Measurements from ENCODE around the gene MDN1. TPM values are rescaled to one million over a fixed set of nuclear protein-coding genes. Genes with fewer than 3 reads are reported as not detected.

The MDN1 gene
- total and polyA plus RNA-seq, 2 of the 13 experiments (the other 11 are each of a cell fraction or from before 2014, with no cell fraction given) = 18.8 to 52.9 TPM

DNA sequence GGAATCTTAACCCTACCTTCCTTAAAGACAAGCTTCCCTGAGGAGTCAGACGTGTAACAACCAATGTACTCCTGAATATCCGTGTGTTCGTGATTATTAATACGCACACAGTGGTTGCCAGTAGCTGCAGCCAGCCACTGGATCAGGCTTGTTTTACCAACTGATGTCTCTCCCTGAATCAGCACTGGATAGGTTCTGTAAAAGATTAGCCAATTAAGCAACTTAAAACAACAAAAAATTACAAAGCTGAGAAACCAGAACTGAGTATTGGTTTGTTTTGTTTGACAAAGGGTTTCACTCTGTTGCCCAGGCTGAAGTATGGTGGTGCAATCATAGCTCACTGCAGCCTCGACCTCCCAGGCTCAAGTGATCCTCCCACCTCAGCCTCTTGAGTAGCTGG, 69.3 kb downstream of the MDN1 start (continued):
- TF ChIP-seq NONO (IDR thresholded peaks at IDR 0.05) (no peak), NONO (CRISPR knock-in tag; conservative IDR thresholded peaks at IDR 0.05) (no peak), ZNF678 (CRISPR knock-in tag; IDR thresholded peaks at IDR 0.05) (no peak), NFRKB (IDR thresholded peaks at IDR 0.05) (no peak), ZNF784 (CRISPR knock-in tag; IDR thresholded peaks at IDR 0.05; ENCODE audit: borderline replicate concordance) (no peak), CREB1 (IDR thresholded peaks at IDR 0.05) (no peak), CREB1 (CRISPR knock-in tag; IDR thresholded peaks at IDR 0.05) (no peak)
- TF ChIP-seq, protein P1, sequence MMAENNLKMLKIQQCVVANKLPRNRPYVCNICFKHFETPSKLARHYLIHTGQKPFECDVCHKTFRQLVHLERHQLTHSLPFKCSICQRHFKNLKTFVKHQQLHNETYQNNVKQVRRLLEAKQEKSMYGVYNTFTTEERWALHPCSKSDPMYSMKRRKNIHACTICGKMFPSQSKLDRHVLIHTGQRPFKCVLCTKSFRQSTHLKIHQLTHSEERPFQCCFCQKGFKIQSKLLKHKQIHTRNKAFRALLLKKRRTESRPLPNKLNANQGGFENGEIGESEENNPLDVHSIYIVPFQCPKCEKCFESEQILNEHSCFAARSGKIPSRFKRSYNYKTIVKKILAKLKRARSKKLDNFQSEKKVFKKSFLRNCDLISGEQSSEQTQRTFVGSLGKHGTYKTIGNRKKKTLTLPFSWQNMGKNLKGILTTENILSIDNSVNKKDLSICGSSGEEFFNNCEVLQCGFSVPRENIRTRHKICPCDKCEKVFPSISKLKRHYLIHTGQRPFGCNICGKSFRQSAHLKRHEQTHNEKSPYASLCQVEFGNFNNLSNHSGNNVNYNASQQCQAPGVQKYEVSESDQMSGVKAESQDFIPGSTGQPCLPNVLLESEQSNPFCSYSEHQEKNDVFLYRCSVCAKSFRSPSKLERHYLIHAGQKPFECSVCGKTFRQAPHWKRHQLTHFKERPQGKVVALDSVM (CRISPR knock-in tag; IDR thresholded peaks at IDR 0.05) = no peak

GRCh38 chr6:89749918-89750317, 69.7 kb downstream of the MDN1 start:
- POLR2A ChIA-PET = no interaction called here
- Histone ChIP-seq H3K4me2 (ENCODE audit: low read depth, low read length) (no peak overlapping the region), H3K9ac (ENCODE audit: insufficient read depth, low read depth, low read length) (no peak overlapping the region), H3K9me3 (ENCODE audit: low read length) (no peaks in the 10 kb centered on the region), H3K79me2 (ENCODE audit: insufficient read depth, low read length) (no peaks in the 10 kb centered on the region), H3K4me1 (ENCODE audit: insufficient read depth, low read length) (no peaks in the 10 kb centered on the region), H3K27ac (ENCODE audit: extremely low read length, insufficient read depth, low read length) (no peak overlapping the region), H3K27me3 (ENCODE audit: control insufficient read depth in 1 of 2, insufficient read depth in 2 of 2, low read length in 2 of 2) (no peaks in the 10 kb centered on the region; a peak in 1 of 5 replicates), H4K20me1 (ENCODE audit: insufficient read depth, low read length) (no peaks in the 10 kb centered on the region; the same call in 1 of the 2 replicates), H2AFZ (ENCODE audit: low read length) (no peak overlapping the region), H3K36me3 (replicated peaks in 1 of 2; ENCODE audit: control insufficient read depth in 1 of 2, insufficient read depth in 2 of 2, low read length in 2 of 2) (peaks cover 24 to 76% of the 10 kb centered on the region in 2 experiments), H3K4me3 (replicated peaks in 1 of 3; ENCODE audit: insufficient read depth in 1 of 3, low read depth in 2 of 3, low read length in 3 of 3) (no peak overlapping the region)
- CTCF ChIA-PET (ENCODE audit: low intra/inter-chr PET ratio, low total read pairs) = no interaction called here
- intact Hi-C loops (cut with micrococcal nuclease; ENCODE audit: unreplicated experiment) = no loop called here
- DNase-seq (ENCODE audit: low spot score) (no peak), FAIRE-seq (no peak), ATAC-seq (no peak)
- in situ Hi-C loops (cut with HindIII; ENCODE audit: extremely low pct_ligation_motif_present, low pct_unique_long_range_greater_than_20kb) = no loop called here
- no TSS peak for BruUV-seq (replicated peaks)
- WGBS (ENCODE audit: low lambda C conversion rate) = 92% methylated on average over 1 of the region's 1 CpG
- TF ChIP-seq DRAP1 (CRISPR knock-in tag; IDR thresholded peaks at IDR 0.05) (no peak), ERF (CRISPR knock-in tag; IDR thresholded peaks at IDR 0.05) (no peak), ZNF839 (CRISPR knock-in tag; IDR thresholded peaks at IDR 0.05; ENCODE audit: borderline replicate concordance) (no peak), HNRNPUL1 (IDR thresholded peaks at IDR 0.05; ENCODE audit: low read depth, low read length) (no peak), NFE2L2 (IDR thresholded peaks at IDR 0.05; ENCODE audit: low read length) (no peak), NCOR1 (IDR thresholded peaks at IDR 0.05; ENCODE audit: borderline replicate concordance, low read length) (no peak), SIN3B (IDR thresholded peaks at IDR 0.05; ENCODE audit: low read length) (no peak), ZNF34 (CRISPR knock-in tag; IDR thresholded peaks at IDR 0.05; ENCODE audit: borderline replicate concordance) (no peak), ZNF83 (CRISPR knock-in tag; IDR thresholded peaks at IDR 0.05; ENCODE audit: borderline replicate concordance) (no peak), ZFP41 (CRISPR knock-in tag; IDR thresholded peaks at IDR 0.05; ENCODE audit: borderline replicate concordance) (no peak)
- TF ChIP-seq, protein P2, sequence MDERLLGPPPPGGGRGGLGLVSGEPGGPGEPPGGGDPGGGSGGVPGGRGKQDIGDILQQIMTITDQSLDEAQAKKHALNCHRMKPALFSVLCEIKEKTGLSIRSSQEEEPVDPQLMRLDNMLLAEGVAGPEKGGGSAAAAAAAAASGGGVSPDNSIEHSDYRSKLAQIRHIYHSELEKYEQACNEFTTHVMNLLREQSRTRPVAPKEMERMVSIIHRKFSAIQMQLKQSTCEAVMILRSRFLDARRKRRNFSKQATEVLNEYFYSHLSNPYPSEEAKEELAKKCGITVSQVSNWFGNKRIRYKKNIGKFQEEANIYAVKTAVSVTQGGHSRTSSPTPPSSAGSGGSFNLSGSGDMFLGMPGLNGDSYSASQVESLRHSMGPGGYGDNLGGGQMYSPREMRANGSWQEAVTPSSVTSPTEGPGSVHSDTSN (CRISPR knock-in tag; IDR thresholded peaks at IDR 0.05) = no peak
- TF ChIP-seq, protein P3, sequence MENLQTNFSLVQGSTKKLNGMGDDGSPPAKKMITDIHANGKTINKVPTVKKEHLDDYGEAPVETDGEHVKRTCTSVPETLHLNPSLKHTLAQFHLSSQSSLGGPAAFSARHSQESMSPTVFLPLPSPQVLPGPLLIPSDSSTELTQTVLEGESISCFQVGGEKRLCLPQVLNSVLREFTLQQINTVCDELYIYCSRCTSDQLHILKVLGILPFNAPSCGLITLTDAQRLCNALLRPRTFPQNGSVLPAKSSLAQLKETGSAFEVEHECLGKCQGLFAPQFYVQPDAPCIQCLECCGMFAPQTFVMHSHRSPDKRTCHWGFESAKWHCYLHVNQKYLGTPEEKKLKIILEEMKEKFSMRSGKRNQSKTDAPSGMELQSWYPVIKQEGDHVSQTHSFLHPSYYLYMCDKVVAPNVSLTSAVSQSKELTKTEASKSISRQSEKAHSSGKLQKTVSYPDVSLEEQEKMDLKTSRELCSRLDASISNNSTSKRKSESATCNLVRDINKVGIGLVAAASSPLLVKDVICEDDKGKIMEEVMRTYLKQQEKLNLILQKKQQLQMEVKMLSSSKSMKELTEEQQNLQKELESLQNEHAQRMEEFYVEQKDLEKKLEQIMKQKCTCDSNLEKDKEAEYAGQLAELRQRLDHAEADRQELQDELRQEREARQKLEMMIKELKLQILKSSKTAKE (CRISPR knock-in tag; IDR thresholded peaks at IDR 0.05; ENCODE audit: borderline replicate concordance) = no peak

All from HepG2 (cell line).